Uterus (tissue), 4 donors: Measurements from ENCODE around the gene PTDSS2. TPM values are rescaled to one million over a fixed set of nuclear protein-coding genes. Genes with fewer than 3 reads are reported as not detected.

Experiments
- DNase-seq, 2 donors: peaks; one replicate each; pipeline ENCODE4 v3.0.0-alpha.2; 2019 to 2020
- H3K27ac ChIP-seq, 2 donors: fragments of 200-600 bp; sonication (generic); 1 replicate in 1 of 2; 2 replicates in 1 of 2; pipeline ENCODE4 v1.5.1; 2016 to 2018
- H3K27me3 ChIP-seq, 2 donors: fragments of 200-600 bp; sonication (generic); one replicate each; pipeline ENCODE4 v1.5.1; 2018 to 2019; ENCODE audit warnings: control low read depth in 1 of 2
- H3K36me3 ChIP-seq, 2 donors: fragments of 200-600 bp; sonication (generic); one replicate each; pipeline ENCODE4 v1.5.1; 2019; ENCODE audit warnings: control low read depth in 1 of 2
- H3K4me1 ChIP-seq, 2 donors: fragments of 200-600 bp; sonication (generic); one replicate each; pipeline ENCODE4 v1.5.1; 2018 to 2019; ENCODE audit warnings: control low read depth in 1 of 2
- H3K4me3 ChIP-seq, 2 donors: fragments of 200-600 bp; sonication (generic); 1 replicate in 1 of 2; 2 replicates in 1 of 2; pipeline ENCODE4 v1.5.1; 2018 to 2019; ENCODE audit warnings: mild to moderate bottlenecking in 1 of 2
- H3K9me3 ChIP-seq, 2 donors: fragments of 200-600 bp; sonication (generic); one replicate each; pipeline ENCODE4 v1.5.1; 2019; ENCODE audit warnings: control low read depth in 1 of 2
- POLR2A ChIP-seq, 2 donors: fragments of 450-650 bp; IDR thresholded peaks; one replicate each; pipeline ENCODE4 v1.6.1; 2016; ENCODE audit warnings: antibody characterized with exemption in 2 of 2, mild to moderate bottlenecking in 1 of 2, moderate library complexity in 1 of 2
- intact Hi-C: fragments of 100-400 bp; cut with DNase I; formaldehyde crosslinking; loops from one replicate; pipeline ENCODE4 v1.15.1; 2023; ENCODE audit warnings: low total_unique reads
- total RNA-seq, 4 donors: library from RNA; depleted of rRNA in 3 of 4; stranded (reverse); fragments of >200 nt in 3 of 4; gene quantifications; one replicate each; pipeline versions ENCODE4 v1.1.0 to v1.2.4, GENCODE V29; 2014 to 2023
- TF ChIP-seq, protein P1 (sequence below), 4 experiments: fragments of 200-600 bp in 2 of 4; fragments of 450-650 bp in 2 of 4; sonication (generic) in 2 of 4; IDR thresholded peaks; one replicate each; pipeline ENCODE4 v1.5.1; 2016 to 2019; ENCODE audit warnings: antibody characterized with exemption in 4 of 4, mild to moderate bottlenecking in 2 of 4, moderate library complexity in 1 of 4
- donor health status: DM: yes; HTN: yes; CAD: no.

The PTDSS2 gene
- total RNA-seq, 4 donors from 2014 or later, result 20.7 to 43.7 (median 22.8) TPM

- no peaks in the 10 kb centered on the region for H3K9me3 ChIP-seq
- peak overlapping the region in 1 of 2 donors; percentile 100 for H3K27ac ChIP-seq
- TF ChIP-seq POLR2A (IDR thresholded peaks at IDR 0.05), result no peak
- TF ChIP-seq, protein P1, sequence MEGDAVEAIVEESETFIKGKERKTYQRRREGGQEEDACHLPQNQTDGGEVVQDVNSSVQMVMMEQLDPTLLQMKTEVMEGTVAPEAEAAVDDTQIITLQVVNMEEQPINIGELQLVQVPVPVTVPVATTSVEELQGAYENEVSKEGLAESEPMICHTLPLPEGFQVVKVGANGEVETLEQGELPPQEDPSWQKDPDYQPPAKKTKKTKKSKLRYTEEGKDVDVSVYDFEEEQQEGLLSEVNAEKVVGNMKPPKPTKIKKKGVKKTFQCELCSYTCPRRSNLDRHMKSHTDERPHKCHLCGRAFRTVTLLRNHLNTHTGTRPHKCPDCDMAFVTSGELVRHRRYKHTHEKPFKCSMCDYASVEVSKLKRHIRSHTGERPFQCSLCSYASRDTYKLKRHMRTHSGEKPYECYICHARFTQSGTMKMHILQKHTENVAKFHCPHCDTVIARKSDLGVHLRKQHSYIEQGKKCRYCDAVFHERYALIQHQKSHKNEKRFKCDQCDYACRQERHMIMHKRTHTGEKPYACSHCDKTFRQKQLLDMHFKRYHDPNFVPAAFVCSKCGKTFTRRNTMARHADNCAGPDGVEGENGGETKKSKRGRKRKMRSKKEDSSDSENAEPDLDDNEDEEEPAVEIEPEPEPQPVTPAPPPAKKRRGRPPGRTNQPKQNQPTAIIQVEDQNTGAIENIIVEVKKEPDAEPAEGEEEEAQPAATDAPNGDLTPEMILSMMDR (IDR thresholded peaks at IDR 0.05), result no peak
- no peaks in the 10 kb centered on the region for H3K36me3 ChIP-seq
- H3K4me3 ChIP-seq, result peak overlapping the region; percentile 23 to 95
- H3K27me3 ChIP-seq, result no peaks in the 10 kb centered on the region
- peak in 1 of 2 donors; percentile 19 for DNase-seq
- H3K4me1 ChIP-seq, result peaks cover 0 to 13% of the 10 kb centered on the region in 2 donors
- intact Hi-C loops, result no loop called here
Measured at GRCh38 chr11:507727-508515, 57.8 kb downstream of the PTDSS2 start.

- H3K4me1 ChIP-seq, result peaks cover 0 to 5% of the 10 kb centered on the region in 2 donors
- no peak for DNase-seq
- H3K9me3 ChIP-seq, result no peaks in the 10 kb centered on the region
- H3K27ac ChIP-seq, result no peak overlapping the region
- H3K27me3 ChIP-seq, result no peaks in the 10 kb centered on the region
- TF ChIP-seq POLR2A (IDR thresholded peaks at IDR 0.05), result no peak
- TF ChIP-seq, protein P1 (IDR thresholded peaks at IDR 0.05), result no peak
- H3K4me3 ChIP-seq, result no peak overlapping the region
- intact Hi-C loops, result no loop called here
- no peaks in the 10 kb centered on the region for H3K36me3 ChIP-seq
Measured at GRCh38 chr11:508956-509355, 58.9 kb downstream of the PTDSS2 start.

DNA sequence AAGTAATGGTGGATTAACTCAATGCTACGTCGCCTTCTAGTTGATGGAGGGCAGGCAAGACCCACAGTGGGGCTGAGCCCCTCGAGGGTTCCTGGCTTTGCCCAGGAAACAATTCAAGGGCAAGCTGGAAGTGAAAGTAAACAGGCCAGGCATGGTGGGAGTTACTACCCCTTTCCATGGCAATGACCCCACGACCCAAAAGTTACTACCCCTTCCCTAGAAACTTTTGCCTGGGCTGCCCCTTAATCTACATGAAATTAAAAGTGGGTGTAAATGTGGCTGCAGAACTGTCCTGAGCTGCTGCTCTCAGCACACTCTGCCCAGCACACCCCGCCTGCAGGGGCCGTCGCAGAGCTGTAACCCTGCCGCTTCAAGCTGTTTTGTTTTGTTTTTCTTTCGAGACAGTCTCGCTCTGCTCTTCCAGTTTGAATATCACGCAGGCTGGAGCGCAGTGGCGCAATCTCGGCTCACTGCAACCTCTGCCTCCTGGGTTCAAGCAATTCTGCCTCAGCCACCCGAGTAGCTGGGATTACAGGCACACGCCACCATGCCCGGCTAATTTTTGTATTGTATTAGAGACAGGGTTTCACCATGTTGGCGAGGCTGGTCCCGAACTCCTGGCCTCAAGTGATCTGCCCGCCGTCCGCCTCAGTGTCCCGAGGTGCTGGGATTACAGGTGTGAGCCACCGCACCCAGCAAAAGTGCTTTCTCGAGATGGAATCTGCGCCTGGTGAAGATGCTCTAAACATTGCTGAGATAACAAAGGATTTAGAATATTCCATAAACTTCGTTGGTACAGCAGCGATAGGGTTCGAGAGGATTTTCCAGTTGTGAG is 62.9 kb downstream of the PTDSS2 start:
- no peak for DNase-seq
- intact Hi-C loops, result no loop called here
- H3K4me3 ChIP-seq, result no peak overlapping the region
- no peaks in the 10 kb centered on the region for H3K4me1 ChIP-seq
- no peaks in the 10 kb centered on the region for H3K36me3 ChIP-seq
- TF ChIP-seq, protein P1 (IDR thresholded peaks at IDR 0.05), result no peak
- TF ChIP-seq POLR2A (IDR thresholded peaks at IDR 0.05), result no peak
- H3K27me3 ChIP-seq, result no peaks in the 10 kb centered on the region
- no peak overlapping the region for H3K27ac ChIP-seq
- H3K9me3 ChIP-seq, result no peaks in the 10 kb centered on the region

DNA sequence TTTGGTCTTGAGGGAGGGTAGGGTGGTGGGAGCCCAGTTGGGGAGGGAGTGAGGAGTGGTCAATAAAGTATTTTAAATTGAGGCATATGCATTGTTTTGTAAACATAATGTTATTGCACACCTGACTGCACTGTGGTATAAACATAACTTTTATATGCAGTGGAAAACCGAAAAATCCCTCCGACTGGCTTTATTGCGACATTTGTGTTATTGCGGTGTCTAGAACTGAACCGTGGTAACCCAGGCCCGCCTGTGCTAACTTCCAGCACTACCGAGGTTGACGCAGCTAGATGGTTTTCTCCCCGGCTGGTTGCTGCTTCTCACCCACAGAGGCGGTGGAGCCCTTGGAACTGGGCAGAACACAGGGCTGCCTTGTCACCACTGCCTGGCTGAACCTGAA is 64.5 kb downstream of the PTDSS2 start:
- no peak overlapping the region for H3K4me3 ChIP-seq
- H3K36me3 ChIP-seq, result no peaks in the 10 kb centered on the region
- H3K4me1 ChIP-seq, result no peaks in the 10 kb centered on the region
- no peaks in the 10 kb centered on the region for H3K9me3 ChIP-seq
- DNase-seq, result no peak
- TF ChIP-seq, protein P1 (IDR thresholded peaks at IDR 0.05), result no peak
- no peak for TF ChIP-seq POLR2A (IDR thresholded peaks at IDR 0.05)
- H3K27ac ChIP-seq, result no peak overlapping the region
- intact Hi-C loops, result no loop called here
- no peaks in the 10 kb centered on the region for H3K27me3 ChIP-seq

- Histone ChIP-seq H3K4me1 (no peaks in the 10 kb centered on the region), H3K36me3 (no peaks in the 10 kb centered on the region), H3K27ac (no peak overlapping the region), H3K27me3 (no peaks in the 10 kb centered on the region), H3K4me3 (no peak overlapping the region), H3K9me3 (no peaks in the 10 kb centered on the region)
- no peak for DNase-seq
- TF ChIP-seq POLR2A (IDR thresholded peaks at IDR 0.05), result no peak
- TF ChIP-seq, protein P1 (IDR thresholded peaks at IDR 0.05), result no peak
- intact Hi-C loops, result no loop called here
Measured at GRCh38 chr11:515131-515530, 65.1 kb downstream of the PTDSS2 start.
